Choroid plexus epithelial cell (primary cell): Measurements from ENCODE around the gene ATP6V0B.

Source experiments
- DNase-seq: peaks from one replicate; pipeline ENCODE4 v3.0.0-alpha.2; 2010; ENCODE audit warnings: low read depth
- H3K4me3 ChIP-seq: 2 replicates; pipeline ENCODE4 v1.5.1; 2011; ENCODE audit warnings: low read depth, mild to moderate bottlenecking, control low read depth, low read length, moderate library complexity
- CTCF ChIP-seq: conservative IDR thresholded peaks from 2 replicates; pipeline ENCODE4 v1.5.1; 2011; ENCODE audit warnings: low read depth, mild to moderate bottlenecking, control low read depth, inconsistent platforms, low read length, moderate library complexity

Gene ATP6V0B

GRCh38 chr1:44021581-44022321, 47.0 kb downstream of the ATP6V0B start:
- TF ChIP-seq CTCF, result peak; percentile 22
- no peak for DNase-seq
- no peak overlapping the region for H3K4me3 ChIP-seq

GRCh38 chr1:44024031-44024902, 49.5 kb downstream of the ATP6V0B start:
- TF ChIP-seq CTCF, result no peak
- no peak for DNase-seq
- H3K4me3 ChIP-seq, result no peak overlapping the region

- no peak for TF ChIP-seq CTCF
- no peak overlapping the region for H3K4me3 ChIP-seq
- DNase-seq, result no peak
Measured at GRCh38 chr1:44024903-44025525, 50.3 kb downstream of the ATP6V0B start.

GRCh38 chr1:44025816-44026215, 51.1 kb downstream of the ATP6V0B start:
- no peak for TF ChIP-seq CTCF
- H3K4me3 ChIP-seq, result no peak overlapping the region
- no peak for DNase-seq

GRCh38 chr1:44027320-44027719, 52.6 kb downstream of the ATP6V0B start:
- DNase-seq, result no peak
- no peak overlapping the region for H3K4me3 ChIP-seq
- TF ChIP-seq CTCF, result no peak
